Testis (tissue), 3 donors: ENCODE results near the gene C2CD4B. TPM values are rescaled to one million over a fixed set of nuclear protein-coding genes. Genes with fewer than 3 reads are reported as not detected.

ENCODE experiments used
- DNase-seq: peaks from one replicate; pipeline ENCODE4 v3.0.0-alpha.2; 2019
- H3K27ac ChIP-seq, 2 donors: fragments of 200-600 bp; sonication (generic); one replicate each; pipeline ENCODE4 v1.5.1; 2019
- H3K27me3 ChIP-seq: fragments of 200-600 bp; sonication (generic); one replicate; pipeline ENCODE4 v1.5.1; 2019
- H3K36me3 ChIP-seq: fragments of 200-600 bp; sonication (generic); one replicate; pipeline ENCODE4 v1.5.1; 2017; ENCODE audit warnings: low read depth; ENCODE audit errors: missing control alignments
- H3K4me1 ChIP-seq: fragments of 200-600 bp; sonication (generic); one replicate; pipeline ENCODE4 v1.5.1; 2019
- H3K4me3 ChIP-seq, 2 donors: fragments of 200-600 bp; sonication (generic); one replicate each; pipeline ENCODE4 v1.5.1; 2017 to 2019
- H3K9me3 ChIP-seq: fragments of 200-600 bp; sonication (generic); one replicate; pipeline ENCODE4 v1.5.1; 2017
- POLR2A ChIP-seq: fragments of 450-650 bp; IDR thresholded peaks from one replicate; pipeline ENCODE4 v1.6.1; 2017; ENCODE audit warnings: antibody characterized with exemption, mild to moderate bottlenecking, moderate library complexity
- WGBS, 2 donors: methylation state at CpG; one replicate each; pipeline ENCODE4 v1.1.5; 2018; 5-methylcytosine and 5-hydroxymethylcytosine counted together
- intact Hi-C: fragments of 100-400 bp; cut with DNase I; formaldehyde crosslinking; loops from one replicate; pipeline ENCODE4 v1.15.1; 2023; ENCODE audit warnings: low total_unique reads
- polyA plus RNA-seq: library from polyadenylated mRNA; stranded (reverse); fragments of 350-450 nt; fragmentation: Illumina TruSeq; extraction: RNeasy Lipid Tissue Mini Kit (QIAGEN cat#74804); gene quantifications from one replicate; pipeline ENCODE4 v1.2.3, GENCODE V29; 2014; ENCODE audit warnings: low read depth, low replicate concordance; ENCODE audit not compliant: insufficient read depth
- total RNA-seq, 2 donors: library from RNA; depleted of rRNA; stranded (reverse); fragments of >200 nt; gene quantifications; one replicate each; pipeline ENCODE4 v1.2.3, GENCODE V29; 2016
- TF ChIP-seq, protein P1 (sequence below), 3 experiments: fragments of 450-650 bp in 2 of 3; fragments of 200-600 bp in 1 of 3; sonication (generic) in 1 of 3; IDR thresholded peaks; one replicate each; pipeline ENCODE4 v1.5.1; 2016 to 2019; ENCODE audit warnings: antibody characterized with exemption in 3 of 3, mild to moderate bottlenecking in 2 of 3, moderate library complexity in 1 of 3

C2CD4B gene
- total and polyA plus RNA-seq, 3 donors from 2014 or later = 0.26 to 2.9 (median 2.7) TPM

DNA sequence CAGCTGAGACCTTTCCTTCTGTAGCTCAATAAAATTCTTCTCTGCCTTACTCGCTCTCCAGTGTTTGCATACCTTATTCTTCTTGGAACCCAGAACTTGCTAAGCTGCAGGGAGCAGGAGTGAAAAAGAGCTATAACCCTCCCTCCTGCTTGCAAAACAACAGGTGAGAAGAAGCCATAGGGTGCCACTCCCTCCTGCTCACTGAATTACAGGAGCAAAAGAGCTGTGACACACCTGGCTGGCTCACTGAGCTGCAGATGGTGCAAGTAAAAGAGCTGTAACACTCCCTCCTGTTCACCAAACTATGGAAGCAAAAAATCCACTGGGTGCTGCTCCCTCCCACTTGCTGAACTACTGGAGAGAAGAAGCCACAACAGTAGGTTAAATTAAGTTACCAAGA is 44.2 kb upstream of the C2CD4B start:
- TF ChIP-seq, protein P1, sequence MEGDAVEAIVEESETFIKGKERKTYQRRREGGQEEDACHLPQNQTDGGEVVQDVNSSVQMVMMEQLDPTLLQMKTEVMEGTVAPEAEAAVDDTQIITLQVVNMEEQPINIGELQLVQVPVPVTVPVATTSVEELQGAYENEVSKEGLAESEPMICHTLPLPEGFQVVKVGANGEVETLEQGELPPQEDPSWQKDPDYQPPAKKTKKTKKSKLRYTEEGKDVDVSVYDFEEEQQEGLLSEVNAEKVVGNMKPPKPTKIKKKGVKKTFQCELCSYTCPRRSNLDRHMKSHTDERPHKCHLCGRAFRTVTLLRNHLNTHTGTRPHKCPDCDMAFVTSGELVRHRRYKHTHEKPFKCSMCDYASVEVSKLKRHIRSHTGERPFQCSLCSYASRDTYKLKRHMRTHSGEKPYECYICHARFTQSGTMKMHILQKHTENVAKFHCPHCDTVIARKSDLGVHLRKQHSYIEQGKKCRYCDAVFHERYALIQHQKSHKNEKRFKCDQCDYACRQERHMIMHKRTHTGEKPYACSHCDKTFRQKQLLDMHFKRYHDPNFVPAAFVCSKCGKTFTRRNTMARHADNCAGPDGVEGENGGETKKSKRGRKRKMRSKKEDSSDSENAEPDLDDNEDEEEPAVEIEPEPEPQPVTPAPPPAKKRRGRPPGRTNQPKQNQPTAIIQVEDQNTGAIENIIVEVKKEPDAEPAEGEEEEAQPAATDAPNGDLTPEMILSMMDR (IDR thresholded peaks at IDR 0.05) = no peak
- TF ChIP-seq POLR2A = no peak
- Histone ChIP-seq H3K4me3 (no peak overlapping the region), H3K36me3 (no peaks in the 10 kb centered on the region), H3K27ac (no peak overlapping the region), H3K4me1 (no peaks in the 10 kb centered on the region), H3K27me3 (no peaks in the 10 kb centered on the region), H3K9me3 (no peaks in the 10 kb centered on the region)
- intact Hi-C loops = no loop called here
- DNase-seq = no peak
- WGBS, 2 donors = 93 to 96% methylated on average over 1 of the region's 1 CpG

DNA sequence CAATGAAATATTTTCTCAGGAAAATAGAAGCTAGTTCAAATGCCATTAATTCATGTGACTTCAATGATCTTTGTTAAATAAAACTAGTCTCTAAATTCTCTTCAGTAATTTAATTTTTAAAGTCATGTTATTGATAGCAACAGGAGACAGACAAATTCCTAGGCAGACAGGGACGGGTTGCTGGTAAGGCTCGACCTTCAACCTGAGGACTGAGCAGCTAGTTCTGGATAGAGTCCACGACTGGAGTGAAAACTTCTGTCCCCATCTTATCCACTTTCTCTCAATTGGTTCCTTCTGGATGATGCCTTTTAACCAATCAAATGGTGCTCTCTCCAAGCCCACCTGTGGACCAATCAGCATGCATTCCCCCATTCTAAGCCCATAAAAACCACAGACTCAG is 43.8 kb upstream of the C2CD4B start:
- Histone ChIP-seq H3K9me3 (no peaks in the 10 kb centered on the region), H3K27me3 (no peaks in the 10 kb centered on the region), H3K36me3 (no peaks in the 10 kb centered on the region), H3K4me1 (no peaks in the 10 kb centered on the region), H3K4me3 (no peak overlapping the region), H3K27ac (no peak overlapping the region)
- TF ChIP-seq, protein P1 (IDR thresholded peaks at IDR 0.05) = no peak
- no peak for TF ChIP-seq POLR2A
- DNase-seq = no peak
- WGBS, 2 donors = 71 to 84% methylated on average over 3 of the region's 3 CpGs
- intact Hi-C loops = no loop called here

DNA sequence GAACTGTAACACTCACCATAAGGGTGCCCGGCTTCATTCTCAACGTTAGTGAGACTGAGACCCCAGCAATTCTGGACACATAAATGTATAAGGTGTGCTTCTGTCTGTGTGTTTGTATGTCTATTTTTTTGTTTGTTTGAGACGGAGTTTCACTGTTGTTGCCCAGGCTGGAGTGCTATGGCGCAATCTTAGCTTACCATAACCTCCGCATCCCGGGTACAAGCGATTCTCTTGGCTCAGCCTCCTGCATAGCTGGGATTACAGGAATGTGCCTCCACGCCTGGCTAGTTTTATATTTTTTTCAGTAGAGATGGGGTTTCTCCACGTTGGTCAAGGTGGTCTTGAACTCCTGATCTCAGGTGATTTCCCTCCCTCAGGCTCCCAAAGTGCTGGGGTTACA is 43.3 kb upstream of the C2CD4B start:
- H3K4me3 ChIP-seq = no peak overlapping the region
- no peak overlapping the region for H3K27ac ChIP-seq
- WGBS, 2 donors = 84 to 89% methylated on average over 9 of the region's 9 CpGs
- no peaks in the 10 kb centered on the region for H3K27me3 ChIP-seq
- no peak for DNase-seq
- H3K4me1 ChIP-seq = no peaks in the 10 kb centered on the region
- TF ChIP-seq, protein P1 (IDR thresholded peaks at IDR 0.05) = no peak
- TF ChIP-seq POLR2A = no peak
- intact Hi-C loops = no loop called here
- H3K9me3 ChIP-seq = no peaks in the 10 kb centered on the region
- H3K36me3 ChIP-seq = no peaks in the 10 kb centered on the region

DNA sequence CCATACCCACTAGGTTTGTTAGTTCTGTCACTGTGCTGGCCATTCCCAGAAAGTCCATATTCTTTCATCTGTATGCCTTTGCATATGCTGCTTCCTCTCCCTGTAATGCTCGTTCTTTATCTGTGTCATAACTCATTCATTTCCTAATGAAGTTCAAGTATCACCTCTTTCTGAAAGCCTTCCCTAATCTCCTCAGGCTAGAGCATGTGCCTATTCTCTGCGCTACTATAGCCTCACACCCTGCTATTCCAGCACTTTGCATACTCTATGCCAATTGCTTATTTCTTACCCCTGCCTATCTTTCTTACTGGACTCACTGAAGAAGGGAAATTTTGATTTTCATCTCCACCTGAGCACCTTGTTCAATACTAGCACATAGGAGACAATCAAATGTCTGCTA is 25.6 kb upstream of the C2CD4B start:
- Histone ChIP-seq H3K27me3 (no peaks in the 10 kb centered on the region), H3K36me3 (no peaks in the 10 kb centered on the region), H3K4me1 (no peaks in the 10 kb centered on the region), H3K9me3 (no peaks in the 10 kb centered on the region), H3K4me3 (no peak overlapping the region), H3K27ac (no peak overlapping the region)
- WGBS, 2 donors = 66 to 71% methylated on average over 2 of the region's 2 CpGs
- TF ChIP-seq, protein P1 (IDR thresholded peaks at IDR 0.05) = no peak
- no peak for TF ChIP-seq POLR2A
- no peak for DNase-seq
- intact Hi-C loops = no loop called here

DNA sequence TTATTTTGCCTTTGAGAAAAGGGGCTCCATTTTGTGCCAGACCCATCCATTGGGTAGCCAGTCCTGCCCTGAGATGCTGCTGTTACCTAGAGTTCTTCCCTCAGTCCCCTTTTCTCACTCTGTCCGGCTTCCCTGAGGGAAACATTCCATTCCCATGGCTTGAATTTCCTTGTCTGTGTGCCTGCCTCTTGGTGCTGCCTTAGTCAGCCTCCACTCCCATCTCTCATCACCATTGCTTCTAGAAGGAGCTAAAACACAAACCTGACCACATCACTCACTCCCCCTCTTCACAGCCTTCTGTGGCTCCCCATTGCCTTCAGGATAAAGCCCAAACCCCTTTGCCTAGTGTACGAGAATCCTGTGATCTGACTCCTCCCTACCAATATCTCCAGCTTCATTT is 25.2 kb upstream of the C2CD4B start:
- Histone ChIP-seq H3K36me3 (no peaks in the 10 kb centered on the region), H3K9me3 (no peaks in the 10 kb centered on the region), H3K27me3 (no peaks in the 10 kb centered on the region), H3K27ac (no peak overlapping the region), H3K4me3 (no peak overlapping the region), H3K4me1 (no peaks in the 10 kb centered on the region)
- TF ChIP-seq POLR2A = no peak
- TF ChIP-seq, protein P1 (IDR thresholded peaks at IDR 0.05) = no peak
- no peak for DNase-seq
- WGBS, 2 donors = 69 to 84% methylated on average over 2 of the region's 2 CpGs
- intact Hi-C loops = no loop called here
